Endodermal cell (in vitro differentiated cells): Measurements from ENCODE around the gene FLNC. TPM values are rescaled to one million over a fixed set of nuclear protein-coding genes. Genes with fewer than 3 reads are reported as not detected.

Experiments
- DNase-seq: peaks from one replicate; pipeline ENCODE4 v3.0.0-alpha.2; 2017
- H3K27ac ChIP-seq: 2 replicates; pipeline ENCODE4 v1.5.1; 2013; ENCODE audit warnings: mild to moderate bottlenecking, low read depth, low read length, moderate library complexity
- H3K27me3 ChIP-seq: 2 replicates; pipeline ENCODE4 v1.6.1; 2013; ENCODE audit warnings: mild to moderate bottlenecking, low read length, moderate library complexity; ENCODE audit not compliant: insufficient read depth, control insufficient read depth, poor library complexity, severe bottlenecking
- H3K36me3 ChIP-seq: 2 replicates; pipeline ENCODE4 v1.7.0; 2013; ENCODE audit warnings: mild to moderate bottlenecking, low read length, moderate library complexity; ENCODE audit not compliant: control insufficient read depth, insufficient read depth
- H3K4me1 ChIP-seq: one replicate; pipeline ENCODE4 v1.7.0; 2013; ENCODE audit warnings: low read length; ENCODE audit not compliant: control insufficient read depth, insufficient read depth
- H3K4me3 ChIP-seq: 2 replicates; pipeline ENCODE4 v1.5.1; 2013; ENCODE audit warnings: mild to moderate bottlenecking, low read length, moderate library complexity
- H3K9ac ChIP-seq: 2 replicates; pipeline ENCODE4 v1.6.1; 2013; ENCODE audit warnings: mild to moderate bottlenecking, low read length, moderate library complexity; ENCODE audit not compliant: poor library complexity, severe bottlenecking; ENCODE audit errors: extremely low read depth
- H3K9me3 ChIP-seq: 2 replicates; pipeline ENCODE4 v1.6.1; 2013; ENCODE audit warnings: mild to moderate bottlenecking, low read length, moderate library complexity; ENCODE audit not compliant: control insufficient read depth
- H3K27ac Mint-ChIP-seq: 2 replicates; pipeline ENCODE4 v1.8.0; 2020; ENCODE audit warnings: mixed read lengths
- H3K27me3 Mint-ChIP-seq: 2 replicates; pipeline ENCODE4 v1.8.0; 2021; ENCODE audit warnings: mild to moderate bottlenecking, mixed read lengths; ENCODE audit not compliant: insufficient read depth
- H3K36me3 Mint-ChIP-seq: 2 replicates; pipeline ENCODE4 v1.8.0; 2020; ENCODE audit warnings: low read depth, mixed read lengths
- H3K4me1 Mint-ChIP-seq: 2 replicates; pipeline ENCODE4 v1.8.0; 2020; ENCODE audit warnings: mixed read lengths
- H3K4me3 Mint-ChIP-seq: 2 replicates; pipeline ENCODE4 v1.8.0; 2020; ENCODE audit warnings: mild to moderate bottlenecking, moderate library complexity, mixed read lengths
- H3K9me3 Mint-ChIP-seq: 2 replicates; pipeline ENCODE4 v1.8.0; 2020; ENCODE audit warnings: mild to moderate bottlenecking, mixed read lengths
- WGBS, 2 experiments: methylation state at CpG; one replicate each; pipeline versions ENCODE4 v1.1.5 to v1.1.7; 2013; ENCODE audit warnings: missing lambda C conversion rate in 2 of 2, mixed read lengths in 1 of 2; ENCODE audit not compliant: insufficient coverage in 1 of 2, insufficient read length in 1 of 2; 5-methylcytosine and 5-hydroxymethylcytosine counted together
- total RNA-seq, 2 donors: library from RNA; stranded (reverse); fragmentation: NEBNext Ultra II Directional in 1 of 2; extraction: Animal tissue kit (Norgen Biotek cat#: 25700) in 1 of 2; gene quantifications; 2 replicates in 1 of 2; 3 replicates in 1 of 2; pipeline ENCODE4 v1.2.1, GENCODE V29; 2021
- TF ChIP-seq, protein P1 (sequence below): fragments of 200-600 bp; sonication (generic); conservative IDR thresholded peaks from 2 replicates; pipeline ENCODE4 v1.5.0; 2021; ENCODE audit warnings: antibody characterized with exemption, mild to moderate bottlenecking

FLNC gene
- total RNA-seq, 2 donors from 2014 or later, result 6.6 to 11.5 TPM

DNA sequence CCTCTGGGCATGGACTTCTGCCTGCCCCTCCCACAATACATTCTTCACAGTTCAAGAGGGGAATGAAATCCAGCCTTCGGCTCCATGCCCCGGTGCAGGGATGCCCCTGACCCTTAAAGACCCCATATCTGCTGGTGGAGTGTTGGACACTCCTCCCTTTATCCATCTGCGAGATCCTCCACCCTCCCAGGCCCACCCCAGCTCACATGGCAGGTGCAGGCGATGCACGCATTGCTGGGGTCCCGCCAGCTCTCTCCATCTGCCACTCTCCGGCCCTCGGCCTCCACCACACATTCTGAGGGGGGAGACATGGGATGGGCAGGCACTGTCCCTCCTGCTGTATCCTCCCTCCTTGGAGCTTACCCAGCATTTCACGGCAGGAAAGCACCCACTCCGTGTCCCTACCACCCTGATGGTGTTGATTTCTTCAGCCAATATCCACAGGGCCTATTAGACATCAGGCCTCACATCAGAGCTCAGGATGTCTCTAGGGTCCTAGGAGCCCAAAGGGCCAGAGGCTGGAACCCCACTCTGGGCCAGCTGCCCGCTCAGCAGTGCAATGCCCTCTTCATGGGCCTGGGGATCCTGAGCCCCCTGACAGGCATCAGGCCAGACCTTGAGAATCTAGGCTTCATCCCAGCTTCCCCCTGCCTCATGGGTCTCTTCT is 50.7 kb downstream of the FLNC start:
- Histone ChIP-seq H3K9ac (no peak overlapping the region), H3K27me3 (no peaks in the 10 kb centered on the region), H3K36me3 (no peaks in the 10 kb centered on the region), H3K4me1 (no peaks in the 10 kb centered on the region), H3K9me3 (no peaks in the 10 kb centered on the region), H3K27ac (no peak overlapping the region), H3K4me3 (no peak overlapping the region)
- peaks cover 4% of the 10 kb centered on the region for H3K4me1 Mint-ChIP-seq
- TF ChIP-seq, protein P1, sequence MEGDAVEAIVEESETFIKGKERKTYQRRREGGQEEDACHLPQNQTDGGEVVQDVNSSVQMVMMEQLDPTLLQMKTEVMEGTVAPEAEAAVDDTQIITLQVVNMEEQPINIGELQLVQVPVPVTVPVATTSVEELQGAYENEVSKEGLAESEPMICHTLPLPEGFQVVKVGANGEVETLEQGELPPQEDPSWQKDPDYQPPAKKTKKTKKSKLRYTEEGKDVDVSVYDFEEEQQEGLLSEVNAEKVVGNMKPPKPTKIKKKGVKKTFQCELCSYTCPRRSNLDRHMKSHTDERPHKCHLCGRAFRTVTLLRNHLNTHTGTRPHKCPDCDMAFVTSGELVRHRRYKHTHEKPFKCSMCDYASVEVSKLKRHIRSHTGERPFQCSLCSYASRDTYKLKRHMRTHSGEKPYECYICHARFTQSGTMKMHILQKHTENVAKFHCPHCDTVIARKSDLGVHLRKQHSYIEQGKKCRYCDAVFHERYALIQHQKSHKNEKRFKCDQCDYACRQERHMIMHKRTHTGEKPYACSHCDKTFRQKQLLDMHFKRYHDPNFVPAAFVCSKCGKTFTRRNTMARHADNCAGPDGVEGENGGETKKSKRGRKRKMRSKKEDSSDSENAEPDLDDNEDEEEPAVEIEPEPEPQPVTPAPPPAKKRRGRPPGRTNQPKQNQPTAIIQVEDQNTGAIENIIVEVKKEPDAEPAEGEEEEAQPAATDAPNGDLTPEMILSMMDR, result no peak
- 93 to 94% methylated on average over 3 to 11 of the region's 11 CpGs for WGBS, 2 experiments
- peaks cover 1% of the 10 kb centered on the region for H3K36me3 Mint-ChIP-seq
- DNase-seq, result no peak
- H3K27ac Mint-ChIP-seq, result no peak overlapping the region
- no peak overlapping the region for H3K4me3 Mint-ChIP-seq
- no peaks in the 10 kb centered on the region for H3K27me3 Mint-ChIP-seq
- peaks cover 3% of the 10 kb centered on the region for H3K9me3 Mint-ChIP-seq

DNA sequence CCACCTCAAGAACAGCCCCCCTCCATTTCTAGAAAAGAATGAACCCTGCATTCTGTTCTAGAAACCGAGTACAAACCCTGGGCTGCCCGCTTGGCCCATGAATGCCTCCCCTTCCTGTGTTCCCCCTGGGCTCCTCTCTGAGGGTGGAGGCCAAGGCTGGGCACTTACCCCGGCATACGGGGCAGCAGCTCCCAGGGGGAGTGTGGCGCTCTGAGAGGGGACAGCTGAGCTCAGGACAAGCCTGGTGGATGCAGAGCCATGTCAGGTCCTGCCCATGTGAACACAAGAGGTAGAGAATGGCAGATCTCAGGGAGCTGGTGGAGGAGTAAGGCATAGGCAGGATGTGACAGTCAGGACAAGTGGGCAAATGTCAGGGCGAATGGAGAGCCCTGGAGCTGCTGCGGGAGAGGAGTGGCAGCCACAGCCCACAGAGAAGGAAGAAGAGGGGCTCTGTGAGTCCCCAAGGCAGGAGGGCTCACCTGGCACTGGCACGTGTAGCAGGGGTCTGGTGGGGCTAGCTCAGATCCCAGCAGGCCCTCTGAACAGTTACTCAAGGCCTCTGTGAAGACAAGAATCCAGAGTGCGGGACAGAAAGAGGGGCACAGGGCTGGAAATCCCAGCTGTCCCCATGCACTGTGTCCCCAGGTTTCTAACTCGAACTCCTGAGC is 51.4 kb downstream of the FLNC start:
- WGBS, 2 experiments, result 88 to 93% methylated on average over 10 of the region's 10 CpGs
- no peaks in the 10 kb centered on the region for H3K4me1 ChIP-seq
- Mint-ChIP-seq H3K9me3 (peaks cover 3% of the 10 kb centered on the region), H3K4me3 (no peak overlapping the region), H3K27me3 (no peaks in the 10 kb centered on the region), H3K4me1 (peaks cover 4% of the 10 kb centered on the region), H3K27ac (no peak overlapping the region), H3K36me3 (peaks cover 1% of the 10 kb centered on the region)
- no peak overlapping the region for H3K9ac ChIP-seq
- TF ChIP-seq, protein P1, result no peak
- no peaks in the 10 kb centered on the region for H3K27me3 ChIP-seq
- no peak overlapping the region for H3K27ac ChIP-seq
- no peaks in the 10 kb centered on the region for H3K9me3 ChIP-seq
- no peak for DNase-seq
- no peak overlapping the region for H3K4me3 ChIP-seq
- no peaks in the 10 kb centered on the region for H3K36me3 ChIP-seq

DNA sequence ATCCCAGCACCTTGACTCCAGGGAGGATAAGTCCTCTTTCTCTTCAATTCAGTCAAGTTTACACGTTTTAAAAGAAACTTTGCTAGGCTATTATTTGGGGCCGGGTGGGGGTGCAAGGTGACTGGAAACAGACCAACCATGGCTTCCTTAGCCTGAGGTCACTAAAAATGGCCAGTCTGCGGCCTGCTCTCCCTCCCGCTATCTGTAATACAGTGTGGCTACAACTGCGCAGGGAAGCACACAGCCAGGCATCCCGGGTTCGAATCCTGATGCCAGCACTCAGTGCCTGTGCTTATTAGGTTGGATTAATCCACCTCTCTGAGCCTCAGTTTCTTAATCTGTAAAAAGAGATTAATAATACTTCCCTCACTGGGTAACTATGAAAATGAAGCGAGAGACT is 51.9 kb downstream of the FLNC start:
- peaks cover 4% of the 10 kb centered on the region for H3K4me1 Mint-ChIP-seq
- TF ChIP-seq, protein P1, result no peak
- no peak overlapping the region for H3K4me3 Mint-ChIP-seq
- peaks cover 3% of the 10 kb centered on the region for H3K9me3 Mint-ChIP-seq
- Histone ChIP-seq H3K4me3 (no peak overlapping the region), H3K9me3 (no peaks in the 10 kb centered on the region), H3K27me3 (no peaks in the 10 kb centered on the region), H3K4me1 (no peaks in the 10 kb centered on the region), H3K27ac (no peak overlapping the region), H3K9ac (no peak overlapping the region), H3K36me3 (no peaks in the 10 kb centered on the region)
- no peak for DNase-seq
- peaks cover 1% of the 10 kb centered on the region for H3K36me3 Mint-ChIP-seq
- 70 to 90% methylated on average over 4 to 8 of the region's 8 CpGs for WGBS, 2 experiments
- H3K27me3 Mint-ChIP-seq, result no peaks in the 10 kb centered on the region
- no peak overlapping the region for H3K27ac Mint-ChIP-seq
